HepG2 (cell line): ENCODE measurements around the gene BICRA. TPM values are rescaled to one million over a fixed set of nuclear protein-coding genes. Genes with fewer than 3 reads are reported as not detected.

Source experiments
- ATAC-seq: fragments of 200-7000 bp; cut with Tn5 transposase; 3 replicates; pipeline ENCODE4 v1.9.1; 2020; ENCODE audit warnings: mild to moderate bottlenecking, moderate library complexity
- BruUV-seq: library from RNA; stranded (reverse); fragments of 400-500 nt; replicated peaks from 2 replicates; lab custom pipeline; 2021; lab: Mats Ljungman, UMichigan
- CTCF ChIA-PET: fragments of 300-600 bp; formaldehyde crosslinking; extraction: SDS; loops from one replicate; lab custom pipeline; 2021; ENCODE audit warnings: low total read pairs, inconsistent platforms, low intra/inter-chr PET ratio; lab: Yijun Ruan, JAX
- POLR2A ChIA-PET: fragments of 350-600 bp; sonication (Branson Sonifier 250); formaldehyde crosslinking; loops from one replicate; lab custom pipeline; 2020; ENCODE audit warnings: antibody characterized with exemption, inconsistent platforms; lab: Yijun Ruan, JAX
- DNase-seq: peaks from one replicate; pipeline ENCODE4 v3.0.0-alpha.2; 2015; ENCODE audit warnings: low spot score
- FAIRE-seq: peaks from 3 replicates; lab custom pipeline; 2011; peaks lifted over from hg19 to GRCh38; lab: Jason Lieb, UNC
- H2AFZ ChIP-seq: one replicate; pipeline ENCODE4 v1.6.1; 2011; ENCODE audit warnings: low read length, inconsistent platforms
- H3K27ac ChIP-seq: fragments of 300-600 bp; 3 replicates; pipeline ENCODE4 v1.8.0; 2011; ENCODE audit warnings: mixed run types, mild to moderate bottlenecking, mixed read lengths, low read length, inconsistent platforms; ENCODE audit not compliant: insufficient read depth; ENCODE audit errors: extremely low read length
- H3K27me3 ChIP-seq, 2 experiments: fragments of 200-600 bp in 1 of 2; 2 replicates in 1 of 2; 3 replicates in 1 of 2; pipeline versions ENCODE4 v1.6.0 to v1.8.0; 2011; ENCODE audit warnings: low read length in 2 of 2, mild to moderate bottlenecking in 2 of 2, moderate library complexity in 2 of 2, inconsistent platforms in 1 of 2; ENCODE audit not compliant: insufficient read depth in 2 of 2, control insufficient read depth in 1 of 2
- H3K36me3 ChIP-seq, 2 experiments: fragments of 200-600 bp in 1 of 2; replicated peaks in 1 of 2; 2 replicates in 1 of 2; 3 replicates in 1 of 2; pipeline versions ENCODE4 v1.5.1 to v1.8.0; 2011; ENCODE audit warnings: low read length in 2 of 2, inconsistent platforms in 1 of 2; ENCODE audit not compliant: insufficient read depth in 2 of 2, control insufficient read depth in 1 of 2
- H3K4me1 ChIP-seq: 2 replicates; pipeline ENCODE4 v1.5.1; 2012; ENCODE audit warnings: low read length, inconsistent platforms; ENCODE audit not compliant: insufficient read depth
- H3K4me2 ChIP-seq: 2 replicates; pipeline ENCODE4 v1.6.0; 2011; ENCODE audit warnings: low read depth, low read length, inconsistent platforms
- H3K4me3 ChIP-seq, 3 experiments: fragments of 200-600 bp in 1 of 3; sonication (generic), shearing (Covaris generic) in 1 of 3; replicated peaks in 1 of 3; 2 replicates each; pipeline ENCODE4 v1.5.1; 2011 to 2016; ENCODE audit warnings: low read length in 3 of 3, inconsistent platforms in 2 of 3, low read depth in 2 of 3, mild to moderate bottlenecking in 2 of 3, control low read depth in 1 of 3, mixed read lengths in 1 of 3; ENCODE audit not compliant: insufficient read depth in 1 of 3
- H3K79me2 ChIP-seq: one replicate; pipeline ENCODE4 v1.6.1; 2011; ENCODE audit warnings: low read length, inconsistent platforms; ENCODE audit not compliant: insufficient read depth
- H3K9ac ChIP-seq: 2 replicates; pipeline ENCODE4 v1.6.0; 2011; ENCODE audit warnings: mild to moderate bottlenecking, low read depth, low read length, inconsistent platforms; ENCODE audit not compliant: insufficient read depth
- H3K9me3 ChIP-seq: 2 replicates; pipeline ENCODE4 v1.5.1; 2012; ENCODE audit warnings: mild to moderate bottlenecking, low read length
- H4K20me1 ChIP-seq: 2 replicates; pipeline ENCODE4 v1.6.0; 2011; ENCODE audit warnings: inconsistent platforms, mild to moderate bottlenecking, low read length, moderate library complexity; ENCODE audit not compliant: insufficient read depth
- GLI4 ChIP-seq: sonication (generic); formaldehyde crosslinking; IDR thresholded peaks from 2 replicates; pipeline ENCODE4 v1.5.1; 2020; ENCODE audit warnings: missing genetic modification reagents, mild to moderate bottlenecking, moderate library complexity, borderline replicate concordance
- HES4 ChIP-seq: sonication (generic); formaldehyde crosslinking; IDR thresholded peaks from 2 replicates; pipeline ENCODE4 v1.9.0; 2021; ENCODE audit warnings: mild to moderate bottlenecking, missing genetic modification reagents, borderline replicate concordance
- MATR3 ChIP-seq: sonication (generic); formaldehyde crosslinking; IDR thresholded peaks from 2 replicates; pipeline ENCODE4 v1.4.0; 2020; ENCODE audit warnings: missing genetic modification reagents
- MED1 ChIP-seq: sonication (generic); formaldehyde crosslinking; IDR thresholded peaks from 2 replicates; pipeline ENCODE4 v1.4.0; 2020; ENCODE audit warnings: missing genetic modification reagents
- MEIS2 ChIP-seq: sonication (generic); formaldehyde crosslinking; IDR thresholded peaks from 2 replicates; pipeline ENCODE4 v1.9.0; 2021; ENCODE audit warnings: mild to moderate bottlenecking, missing genetic modification reagents
- MTA3 ChIP-seq: sonication (generic); formaldehyde crosslinking; IDR thresholded peaks from 2 replicates; pipeline ENCODE4 v1.4.0; 2020; ENCODE audit warnings: missing genetic modification reagents
- NFKB2 ChIP-seq: sonication (generic); formaldehyde crosslinking; IDR thresholded peaks from 2 replicates; pipeline ENCODE4 v1.4.0; 2020; ENCODE audit warnings: missing genetic modification reagents, borderline replicate concordance
- RFX3 ChIP-seq: IDR thresholded peaks from 2 replicates; pipeline ENCODE4 v1.6.1; 2016; ENCODE audit warnings: missing biosample characterization, missing genetic modification reagents
- SIX1 ChIP-seq: sonication (generic); formaldehyde crosslinking; IDR thresholded peaks from 2 replicates; pipeline ENCODE4 v1.4.0; 2020; ENCODE audit warnings: missing genetic modification reagents, borderline replicate concordance
- SNAPC5 ChIP-seq: sonication (generic); formaldehyde crosslinking; IDR thresholded peaks from 2 replicates; pipeline ENCODE4 v1.8.1; 2023; ENCODE audit warnings: mild to moderate bottlenecking, missing genetic modification reagents, borderline replicate concordance
- TRAFD1 ChIP-seq: sonication (generic); formaldehyde crosslinking; IDR thresholded peaks from 2 replicates; pipeline ENCODE4 v1.5.1; 2020; ENCODE audit warnings: missing genetic modification reagents, mild to moderate bottlenecking, borderline replicate concordance
- YEATS4 ChIP-seq: sonication (generic); formaldehyde crosslinking; IDR thresholded peaks from 2 replicates; pipeline ENCODE4 v1.4.0; 2020; ENCODE audit warnings: missing genetic modification reagents, borderline replicate concordance
- ZFAT ChIP-seq: sonication (generic); formaldehyde crosslinking; conservative IDR thresholded peaks from 2 replicates; pipeline ENCODE4 v1.8.1; 2023; ENCODE audit warnings: missing genetic modification reagents, inconsistent platforms
- ZNF570 ChIP-seq: sonication (generic); formaldehyde crosslinking; IDR thresholded peaks from 2 replicates; pipeline ENCODE4 v1.4.0; 2020; ENCODE audit warnings: mild to moderate bottlenecking, missing genetic modification reagents, borderline replicate concordance
- ZNF652 ChIP-seq: IDR thresholded peaks from 2 replicates; pipeline ENCODE4 v1.6.1; 2016; ENCODE audit warnings: low read depth, borderline replicate concordance
- ZSCAN30 ChIP-seq: sonication (generic); formaldehyde crosslinking; IDR thresholded peaks from 2 replicates; pipeline ENCODE4 v1.5.0; 2020; ENCODE audit warnings: mild to moderate bottlenecking, missing genetic modification reagents
- WGBS: methylation state at CpG from one replicate; pipeline ENCODE4 v1.1.6; 2017; ENCODE audit warnings: low lambda C conversion rate; 5-methylcytosine and 5-hydroxymethylcytosine counted together
- in situ Hi-C: cut with HindIII; loops from 2 replicates; pipeline ENCODE4 v1.10.0; 2017; ENCODE audit warnings: low pct_unique_long_range_greater_than_20kb; ENCODE audit not compliant: extremely low pct_ligation_motif_present
- intact Hi-C: fragments of 100-400 bp; cut with micrococcal nuclease; formaldehyde crosslinking; loops from one replicate; pipeline ENCODE4 v1.10.0; 2022; ENCODE audit not compliant: unreplicated experiment
- polyA plus RNA-seq, 8 experiments: library from polyadenylated mRNA; depleted of rRNA in 3 of 8; stranded (reverse) in 7 of 8; unstranded in 1 of 8; fragments of >200 nt; fragmentation: Illumina TruSeq in 4 of 8; extraction: Trizol in 4 of 8; gene quantifications; 2 replicates each; pipeline versions ENCODE4 v1.2.1 to v1.2.3, GENCODE V29; 2011 to 2016; ENCODE audit warnings: low read depth in 4 of 8, missing spikeins in 1 of 8, mixed read lengths in 1 of 8; ENCODE audit not compliant: insufficient read depth in 1 of 8
- total RNA-seq, 5 experiments: library from RNA; depleted of rRNA; stranded (reverse); fragments of >200 nt; fragmentation: Illumina TruSeq; extraction: Trizol; gene quantifications; 2 replicates each; pipeline ENCODE4 v1.2.3, GENCODE V29; 2016; ENCODE audit warnings: low read depth in 1 of 5
- TF ChIP-seq, protein P1 (sequence below): sonication (generic); formaldehyde crosslinking; IDR thresholded peaks from 2 replicates; pipeline ENCODE4 v1.9.0; 2021; ENCODE audit warnings: missing genetic modification reagents, borderline replicate concordance
- TF ChIP-seq, protein P2 (sequence below): sonication (generic); formaldehyde crosslinking; IDR thresholded peaks from 2 replicates; pipeline ENCODE4 v1.4.0; 2020; ENCODE audit warnings: mild to moderate bottlenecking, missing genetic modification reagents

The BICRA gene
- total and polyA plus RNA-seq, 2 of the 13 experiments (the other 11 are each of a cell fraction or from before 2014, with no cell fraction given) = 0.55 to 0.71 TPM

DNA sequence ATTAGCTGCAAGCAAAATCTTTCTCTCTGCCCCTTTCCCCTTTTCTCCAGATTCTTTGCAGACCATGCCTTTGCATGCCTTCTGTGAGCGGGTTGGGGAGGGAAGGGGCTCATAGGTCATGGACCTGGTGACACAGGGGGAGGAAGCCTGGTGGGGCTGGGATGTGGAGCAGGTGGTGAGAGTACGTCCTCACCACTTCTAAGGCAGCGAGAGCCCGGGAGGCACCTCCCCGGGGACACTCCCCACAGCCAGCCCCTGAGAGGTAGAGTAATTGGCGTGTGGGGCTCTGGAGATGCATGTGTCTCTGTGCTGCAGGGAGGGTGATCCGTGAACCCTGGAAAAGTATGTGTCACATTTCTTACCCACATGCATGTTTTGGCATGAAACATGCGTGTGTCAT lies 61.8 kb downstream of the BICRA start:
- H2AFZ ChIP-seq = no peak overlapping the region
- no peaks in the 10 kb centered on the region for H3K9me3 ChIP-seq
- no peak overlapping the region for H3K9ac ChIP-seq
- POLR2A ChIA-PET = no interaction called here
- DNase-seq = no peak
- no peak for FAIRE-seq
- H3K4me3 ChIP-seq = no peak overlapping the region
- 0 out of 2 replicates have a peak, but pooled peaks cover 2% of the 10 kb centered on the region for H4K20me1 ChIP-seq
- H3K27me3 ChIP-seq = no peaks in the 10 kb centered on the region; a peak in 1 of 5 replicates
- H3K79me2 ChIP-seq = no peaks in the 10 kb centered on the region
- no peak for ATAC-seq
- H3K27ac ChIP-seq = no peak overlapping the region
- peaks cover 0 to 15% of the 10 kb centered on the region in 2 experiments; a peak in 4 of 5 replicates for H3K36me3 ChIP-seq
- no TSS peak for BruUV-seq
- H3K4me1 ChIP-seq = peaks cover 12% of the 10 kb centered on the region
- CTCF ChIA-PET = no interaction called here
- H3K4me2 ChIP-seq = no peak overlapping the region
- intact Hi-C loops (no loop called here), in situ Hi-C loops (no loop called here)
- 88% methylated on average over 8 of the region's 8 CpGs for WGBS
- TF ChIP-seq ZNF570 (CRISPR knock-in tag) (no peak), YEATS4 (CRISPR knock-in tag) (no peak), RFX3 (CRISPR knock-in tag) (no peak), TRAFD1 (CRISPR knock-in tag) (no peak), MTA3 (CRISPR knock-in tag) (no peak), MED1 (CRISPR knock-in tag) (no peak), MATR3 (no peak), SIX1 (CRISPR knock-in tag) (no peak), ZSCAN30 (CRISPR knock-in tag) (no peak), HES4 (no peak), SNAPC5 (CRISPR knock-in tag) (no peak), ZFAT (CRISPR knock-in tag) (no peak), GLI4 (CRISPR knock-in tag) (no peak), NFKB2 (CRISPR knock-in tag) (no peak), MEIS2 (CRISPR knock-in tag) (no peak), ZNF652 (CRISPR knock-in tag) (no peak)
- TF ChIP-seq, protein P1, sequence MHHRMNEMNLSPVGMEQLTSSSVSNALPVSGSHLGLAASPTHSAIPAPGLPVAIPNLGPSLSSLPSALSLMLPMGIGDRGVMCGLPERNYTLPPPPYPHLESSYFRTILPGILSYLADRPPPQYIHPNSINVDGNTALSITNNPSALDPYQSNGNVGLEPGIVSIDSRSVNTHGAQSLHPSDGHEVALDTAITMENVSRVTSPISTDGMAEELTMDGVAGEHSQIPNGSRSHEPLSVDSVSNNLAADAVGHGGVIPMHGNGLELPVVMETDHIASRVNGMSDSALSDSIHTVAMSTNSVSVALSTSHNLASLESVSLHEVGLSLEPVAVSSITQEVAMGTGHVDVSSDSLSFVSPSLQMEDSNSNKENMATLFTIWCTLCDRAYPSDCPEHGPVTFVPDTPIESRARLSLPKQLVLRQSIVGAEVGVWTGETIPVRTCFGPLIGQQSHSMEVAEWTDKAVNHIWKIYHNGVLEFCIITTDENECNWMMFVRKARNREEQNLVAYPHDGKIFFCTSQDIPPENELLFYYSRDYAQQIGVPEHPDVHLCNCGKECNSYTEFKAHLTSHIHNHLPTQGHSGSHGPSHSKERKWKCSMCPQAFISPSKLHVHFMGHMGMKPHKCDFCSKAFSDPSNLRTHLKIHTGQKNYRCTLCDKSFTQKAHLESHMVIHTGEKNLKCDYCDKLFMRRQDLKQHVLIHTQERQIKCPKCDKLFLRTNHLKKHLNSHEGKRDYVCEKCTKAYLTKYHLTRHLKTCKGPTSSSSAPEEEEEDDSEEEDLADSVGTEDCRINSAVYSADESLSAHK (CRISPR knock-in tag) = no peak
- TF ChIP-seq, protein P2, sequence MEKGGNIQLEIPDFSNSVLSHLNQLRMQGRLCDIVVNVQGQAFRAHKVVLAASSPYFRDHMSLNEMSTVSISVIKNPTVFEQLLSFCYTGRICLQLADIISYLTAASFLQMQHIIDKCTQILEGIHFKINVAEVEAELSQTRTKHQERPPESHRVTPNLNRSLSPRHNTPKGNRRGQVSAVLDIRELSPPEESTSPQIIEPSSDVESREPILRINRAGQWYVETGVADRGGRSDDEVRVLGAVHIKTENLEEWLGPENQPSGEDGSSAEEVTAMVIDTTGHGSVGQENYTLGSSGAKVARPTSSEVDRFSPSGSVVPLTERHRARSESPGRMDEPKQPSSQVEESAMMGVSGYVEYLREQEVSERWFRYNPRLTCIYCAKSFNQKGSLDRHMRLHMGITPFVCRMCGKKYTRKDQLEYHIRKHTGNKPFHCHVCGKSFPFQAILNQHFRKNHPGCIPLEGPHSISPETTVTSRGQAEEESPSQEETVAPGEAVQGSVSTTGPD (CRISPR knock-in tag) = no peak
